ENCODE results near the gene ARF3. TPM values are rescaled to one million over a fixed set of nuclear protein-coding genes. Genes with fewer than 3 reads are reported as not detected.

ARF3 gene
- total and polyA plus RNA-seq, 4 donors: 14.1 to 29.5 (median 19.4) TPM

- TF ChIP-seq RXRA (IDR thresholded peaks at IDR 0.05): no peak
- TF ChIP-seq NR2F2 (IDR thresholded peaks at IDR 0.05): no peak
- no peak for TF ChIP-seq YY1 (IDR thresholded peaks at IDR 0.05)
These were observed 29.5 kb upstream of the ARF3 start (continued) for GRCh38 chr12:48986720-48987291.

GRCh38 chr12:48985901-48986300 is 28.6 kb upstream of the ARF3 start:
- H3K9me3 ChIP-seq (ENCODE audit: control insufficient read depth in 4 of 4, low read length in 3 of 4): no peaks in the 10 kb centered on the region
- peaks cover 0 to 13% (median 5%) of the 10 kb centered on the region in 4 donors for H3K27me3 ChIP-seq (ENCODE audit: control insufficient read depth in 4 of 4, insufficient read depth in 4 of 4, low read length in 3 of 4)
- peaks cover 3 to 7% (median 4%) of the 10 kb centered on the region in 4 donors for H3K4me1 ChIP-seq (ENCODE audit: control insufficient read depth in 4 of 4, insufficient read depth in 4 of 4, low read length in 3 of 4)
- TF ChIP-seq GABPA (IDR thresholded peaks at IDR 0.05 in 1 of 2, conservative IDR thresholded peaks at IDR 0.05 in 1 of 2): no peak
- no peak for TF ChIP-seq REST (IDR thresholded peaks at IDR 0.05)
- TF ChIP-seq TAF1 (conservative IDR thresholded peaks at IDR 0.05): no peak
- TF ChIP-seq HNF4G (IDR thresholded peaks at IDR 0.05): no peak
- no peak for TF ChIP-seq MAX (IDR thresholded peaks at IDR 0.05)
- TF ChIP-seq SP1 (IDR thresholded peaks at IDR 0.05): no peak
- TF ChIP-seq YY1 (IDR thresholded peaks at IDR 0.05): no peak
- no peak overlapping the region for H3K9ac ChIP-seq (ENCODE audit: low read depth in 1 of 2, low read length in 2 of 2)
- no peaks in the 10 kb centered on the region for H3K36me3 ChIP-seq (ENCODE audit: control insufficient read depth in 4 of 4, insufficient read depth in 3 of 4, low read depth in 1 of 4, low read length in 3 of 4)
- DNase-seq (ENCODE audit: low spot score): no peak
- 78% methylated on average over 2 of the region's 2 CpGs for WGBS
- no peak overlapping the region for H3K27ac ChIP-seq (ENCODE audit: low read depth in 1 of 2, low read length in 2 of 2)
- no peak overlapping the region for H3K4me3 ChIP-seq (ENCODE audit: low read depth in 1 of 3, low read length in 3 of 3)

- no peaks in the 10 kb centered on the region for H3K9me3 ChIP-seq (ENCODE audit: control insufficient read depth in 4 of 4, low read length in 3 of 4)
- peaks cover 6 to 11% (median 8%) of the 10 kb centered on the region in 4 donors for H3K4me1 ChIP-seq (ENCODE audit: control insufficient read depth in 4 of 4, insufficient read depth in 4 of 4, low read length in 3 of 4)
- no peak overlapping the region for H3K9ac ChIP-seq (ENCODE audit: low read depth in 1 of 2, low read length in 2 of 2)
- no peak overlapping the region for H3K4me3 ChIP-seq (ENCODE audit: low read depth in 1 of 3, low read length in 3 of 3)
- TF ChIP-seq YY1 (IDR thresholded peaks at IDR 0.05): no peak
- no peak for TF ChIP-seq HNF4A (conservative IDR thresholded peaks at IDR 0.05)
- no peak for TF ChIP-seq TAF1 (conservative IDR thresholded peaks at IDR 0.05)
- no peak for TF ChIP-seq RXRA (IDR thresholded peaks at IDR 0.05)
- TF ChIP-seq CTCF (IDR thresholded peaks at IDR 0.05; ENCODE audit: low read depth, low read length, missing input control): no peak
- no peak for TF ChIP-seq NR2F2 (IDR thresholded peaks at IDR 0.05)
- WGBS: 41% methylated on average over 10 of the region's 10 CpGs
- H3K27me3 ChIP-seq (ENCODE audit: control insufficient read depth in 4 of 4, insufficient read depth in 4 of 4, low read length in 3 of 4): peaks cover 0 to 13% (median 6%) of the 10 kb centered on the region in 4 donors
- no peaks in the 10 kb centered on the region for H3K36me3 ChIP-seq (ENCODE audit: control insufficient read depth in 4 of 4, insufficient read depth in 3 of 4, low read depth in 1 of 4, low read length in 3 of 4)
- no peak overlapping the region for H3K27ac ChIP-seq (ENCODE audit: low read depth in 1 of 2, low read length in 2 of 2)
- DNase-seq (ENCODE audit: low spot score): no peak
These were observed 28.2 kb upstream of the ARF3 start for GRCh38 chr12:48985475-48985897.
